ENCODE measurements around the gene TUBGCP6.
"Not testable (repeated sequence)": the region's sequence is repeated elsewhere in the genome, so short reads cannot be mapped to it uniquely, and the experiment has no call there.

TUBGCP6 gene

DNA sequence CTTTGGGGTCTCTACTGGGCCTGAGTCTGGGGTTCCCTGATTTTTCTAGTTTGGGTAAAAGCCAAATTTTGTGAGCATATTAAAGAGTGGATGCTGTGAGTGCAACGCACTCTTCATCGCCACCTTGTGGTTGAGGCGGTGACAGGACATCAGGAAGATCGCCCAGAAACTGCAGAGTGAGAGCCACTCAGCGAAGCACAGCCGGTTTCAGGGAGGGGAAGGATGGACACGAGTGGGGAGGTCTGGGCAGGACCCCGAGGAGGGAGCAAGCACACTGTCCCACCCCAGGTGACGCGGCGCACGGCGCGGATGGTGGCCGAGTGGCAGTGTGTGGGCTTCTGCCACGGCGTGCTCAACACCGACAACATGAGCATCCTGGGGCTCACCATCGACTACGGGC is 34.9 kb downstream of the TUBGCP6 start:
- DNase-seq (ENCODE audit: low read depth): no peak

- no peak for DNase-seq (ENCODE audit: low read depth)
These were observed 35.6 kb downstream of the TUBGCP6 start for GRCh38 chr22:50208939-50209892.

DNA sequence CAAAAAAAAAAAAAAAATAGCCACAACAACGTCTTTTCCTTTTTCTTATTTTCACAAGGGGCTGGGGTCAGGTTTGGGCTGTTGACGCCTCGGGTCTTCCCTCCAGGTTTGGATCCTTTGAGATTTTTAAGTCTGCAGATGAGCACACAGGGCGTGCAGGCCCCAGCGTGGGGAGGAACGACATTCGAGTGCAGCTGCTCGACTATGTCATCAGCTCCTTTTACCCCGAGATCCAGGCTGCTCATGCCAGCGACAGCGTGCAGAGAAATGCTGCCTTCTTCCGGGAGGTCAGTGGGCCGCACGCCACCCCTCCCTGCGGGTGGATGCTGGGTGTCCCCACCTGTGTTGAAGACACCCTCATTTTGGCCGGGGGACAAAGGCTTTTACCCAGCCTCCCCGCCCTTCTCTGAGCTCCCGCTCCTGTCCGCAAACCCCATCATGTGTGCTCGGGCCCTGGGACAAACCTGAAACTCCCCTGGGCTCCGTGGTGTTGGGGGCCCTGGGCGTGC is 36.3 kb downstream of the TUBGCP6 start:
- DNase-seq (ENCODE audit: low read depth): no peak

DNA sequence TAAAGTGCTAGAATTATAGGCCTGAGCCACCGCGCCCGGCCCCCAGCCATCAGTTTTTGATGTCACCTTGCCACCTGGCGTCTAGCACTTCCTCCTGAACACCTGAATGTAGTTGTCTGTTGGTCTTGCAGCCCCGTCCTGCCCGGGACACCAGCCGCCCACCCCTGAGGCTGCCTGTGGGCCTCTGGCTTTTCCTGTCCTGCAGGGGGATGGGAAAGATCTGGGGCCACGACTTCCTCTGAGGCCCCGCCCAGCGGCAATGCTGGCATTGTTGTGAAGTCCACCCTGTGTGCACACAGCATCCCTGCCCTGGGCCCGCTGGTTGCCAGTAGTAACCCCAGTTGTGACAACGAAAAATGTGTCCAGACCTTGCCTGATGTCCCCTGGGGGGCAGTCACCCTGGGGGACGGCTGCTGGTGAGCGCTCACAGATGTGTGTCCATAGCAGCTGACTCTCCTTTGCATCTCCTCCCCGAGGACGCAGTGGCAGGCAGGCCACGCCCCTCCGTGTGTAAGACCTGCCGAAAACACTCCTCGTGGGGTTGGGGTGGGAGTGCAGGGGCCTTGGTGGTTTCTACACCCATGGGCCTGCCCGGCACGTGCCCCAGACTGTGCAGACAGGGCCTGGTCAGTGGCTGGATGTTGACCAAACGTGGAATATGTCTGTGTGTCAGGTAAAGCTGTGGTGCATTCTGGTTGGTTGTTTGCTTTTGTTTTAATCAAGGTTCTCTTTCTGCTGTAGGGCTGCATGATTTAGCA is 37.3 kb downstream of the TUBGCP6 start:
- no peak for DNase-seq (ENCODE audit: low read depth)

DNA sequence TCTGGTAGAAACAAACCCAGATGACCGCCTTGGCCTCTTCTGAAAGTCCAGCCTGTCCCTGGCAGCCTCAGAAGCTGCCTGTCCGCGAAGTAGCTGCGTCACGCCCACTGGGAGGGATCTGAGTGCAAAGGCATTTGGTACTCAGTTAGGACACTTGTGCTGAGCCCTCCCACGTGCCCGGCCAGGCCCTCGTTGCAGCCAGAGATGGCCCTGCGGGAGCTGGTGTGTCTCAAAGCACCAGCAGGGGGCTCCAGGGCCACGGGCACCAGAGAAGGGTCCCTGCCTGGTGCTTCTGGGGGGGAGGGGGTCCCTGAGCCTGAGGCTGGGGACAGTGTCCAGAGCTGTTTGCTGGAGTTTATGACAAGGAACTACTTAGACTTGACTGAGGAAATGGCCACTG is 38.2 kb downstream of the TUBGCP6 start:
- DNase-seq (ENCODE audit: low read depth): no peak

- DNase-seq (ENCODE audit: low read depth): no peak
These were observed 38.8 kb downstream of the TUBGCP6 start for GRCh38 chr22:50205781-50206569.

DNA sequence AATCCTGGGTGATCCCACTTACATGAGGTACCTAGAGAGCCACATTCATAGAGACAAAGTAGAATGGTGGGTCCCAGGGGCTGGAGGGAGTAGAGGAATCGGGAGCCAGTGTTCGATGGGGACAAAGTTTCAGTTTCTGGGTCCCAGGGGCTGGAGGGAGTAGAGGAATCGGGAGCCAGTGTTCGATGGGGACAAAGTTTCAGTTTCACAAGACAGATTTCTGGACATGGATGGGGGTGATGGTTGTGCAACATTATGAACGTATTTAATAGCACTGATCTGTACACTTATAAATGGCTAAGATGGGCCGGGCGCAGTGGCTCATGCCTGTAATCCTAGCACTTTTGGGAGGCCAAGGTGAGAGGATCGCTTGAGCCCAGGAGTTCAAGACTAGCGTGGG is 39.8 kb downstream of the TUBGCP6 start:
- not testable (repeated sequence) for DNase-seq (ENCODE audit: low read depth)

DNA sequence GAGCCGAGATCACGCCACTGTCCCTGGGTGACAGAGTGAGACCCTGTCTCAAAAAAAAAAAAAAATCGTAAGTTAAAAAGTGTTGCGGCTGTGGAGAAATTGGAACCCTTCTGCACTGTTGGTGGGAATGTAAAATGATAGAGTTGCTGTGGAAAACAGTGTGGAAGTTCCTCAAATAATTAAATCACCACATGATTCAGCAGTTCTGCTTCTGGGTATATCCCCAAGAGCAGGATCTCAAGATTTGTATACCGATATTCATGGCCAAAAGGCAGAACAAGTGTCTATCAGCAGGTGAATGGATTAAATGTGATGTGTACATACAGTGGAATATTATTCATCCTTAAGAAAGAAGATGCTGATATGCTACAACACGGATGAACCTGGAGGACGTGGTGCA is 40.3 kb downstream of the TUBGCP6 start:
- no peak for DNase-seq (ENCODE audit: low read depth)

DNA sequence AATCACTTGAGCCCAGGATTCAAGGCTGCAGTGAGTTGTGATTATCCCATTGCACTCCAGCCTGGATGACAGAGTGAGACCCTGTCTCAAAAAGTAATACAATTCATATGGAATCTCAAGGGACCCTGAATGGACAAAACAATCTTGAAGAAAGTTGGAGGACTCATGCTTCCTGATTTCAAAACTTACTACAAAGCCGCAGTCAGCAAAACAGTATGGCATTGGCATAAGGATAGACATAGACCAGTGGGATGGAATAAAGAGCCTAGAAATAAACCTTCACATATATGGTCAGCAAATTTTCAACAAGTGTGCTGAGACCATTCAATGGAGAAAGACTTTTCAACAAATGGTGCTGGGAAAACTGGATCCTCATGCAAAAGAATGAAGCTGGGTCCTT is 41.5 kb downstream of the TUBGCP6 start:
- DNase-seq (ENCODE audit: low read depth): no peak

- no peak for DNase-seq (ENCODE audit: low read depth)
These were observed 42.6 kb downstream of the TUBGCP6 start for GRCh38 chr22:50202130-50202666.

GRCh38 chr22:50201191-50202129 is 43.4 kb downstream of the TUBGCP6 start:
- DNase-seq (ENCODE audit: low read depth): no peak

DNA sequence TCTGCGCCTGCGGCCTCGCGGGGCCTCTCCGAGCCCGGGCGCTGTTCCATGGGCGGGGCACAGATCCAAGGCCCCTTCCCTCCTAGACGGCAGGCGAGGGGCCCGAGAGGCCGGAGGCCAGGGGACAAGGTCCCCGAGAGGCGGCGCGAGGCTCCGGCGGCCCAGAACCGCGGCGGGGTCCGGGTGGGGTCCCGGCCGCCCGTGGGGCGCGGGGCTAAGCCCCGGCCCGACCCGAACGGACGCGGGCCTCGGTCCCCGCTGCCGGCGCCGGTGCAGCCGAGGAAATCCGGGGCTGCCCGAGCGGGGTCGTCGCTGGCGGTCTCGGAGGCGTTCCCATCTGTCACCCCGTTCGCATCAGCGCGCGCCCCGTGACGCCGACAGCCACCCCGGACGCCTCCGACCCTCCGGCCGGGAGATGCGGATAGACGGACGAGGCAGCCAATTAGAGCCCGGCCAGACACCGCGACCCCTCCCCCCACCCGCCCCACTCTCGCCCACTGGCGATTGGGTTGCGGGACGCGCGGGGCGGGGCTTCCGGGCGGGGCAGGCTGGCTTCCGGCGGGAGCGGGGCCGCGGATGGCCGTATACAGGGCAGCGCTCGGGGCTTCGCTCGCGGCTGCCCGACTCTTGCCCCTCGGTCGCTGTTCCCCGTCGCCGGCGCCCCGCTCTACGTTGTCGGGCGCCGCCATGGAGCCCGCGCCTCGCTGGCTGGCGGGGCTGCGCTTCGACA is 44.2 kb downstream of the TUBGCP6 start, which contains the start of gene SELENOO:
TSS of gene SELENOO (plus strand) at position 551 of the 730 bp plus-strand sequence. CDS start at position 577, 26 bp downstream.
- DNase-seq (ENCODE audit: low read depth): peak; percentile 82

DNA sequence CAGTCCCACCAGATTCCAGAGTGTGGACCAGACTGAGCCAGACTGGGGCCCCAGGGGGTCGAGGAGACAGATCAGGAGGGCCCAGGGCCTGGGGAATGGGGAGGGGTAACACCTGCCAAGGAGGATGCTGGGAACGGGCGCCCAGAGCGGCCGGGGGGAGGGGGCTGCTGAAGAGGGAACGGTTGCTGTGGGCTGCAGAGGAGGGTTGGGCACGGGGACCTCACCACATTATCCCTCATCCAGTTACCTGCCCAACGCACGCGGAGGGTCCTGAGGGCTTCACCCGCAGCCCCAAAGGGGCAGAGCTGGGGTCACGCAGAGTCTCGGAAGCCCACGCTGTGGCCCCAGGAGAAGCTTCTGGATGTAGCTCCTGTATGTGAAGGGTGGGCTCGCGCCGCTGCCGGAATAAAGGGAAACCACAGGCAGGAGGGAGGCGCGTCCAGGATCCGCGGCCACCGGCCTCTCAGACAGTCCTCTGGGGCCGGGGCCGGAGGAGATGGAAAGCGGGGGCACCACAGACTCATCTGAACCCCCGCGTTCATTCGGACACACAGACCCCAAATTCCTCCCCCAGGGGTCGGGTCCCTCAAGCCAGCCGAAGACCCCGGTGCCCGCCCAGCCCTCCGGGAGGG is 44.9 kb downstream of the TUBGCP6 start:
- no peak for DNase-seq (ENCODE audit: low read depth)

DNA sequence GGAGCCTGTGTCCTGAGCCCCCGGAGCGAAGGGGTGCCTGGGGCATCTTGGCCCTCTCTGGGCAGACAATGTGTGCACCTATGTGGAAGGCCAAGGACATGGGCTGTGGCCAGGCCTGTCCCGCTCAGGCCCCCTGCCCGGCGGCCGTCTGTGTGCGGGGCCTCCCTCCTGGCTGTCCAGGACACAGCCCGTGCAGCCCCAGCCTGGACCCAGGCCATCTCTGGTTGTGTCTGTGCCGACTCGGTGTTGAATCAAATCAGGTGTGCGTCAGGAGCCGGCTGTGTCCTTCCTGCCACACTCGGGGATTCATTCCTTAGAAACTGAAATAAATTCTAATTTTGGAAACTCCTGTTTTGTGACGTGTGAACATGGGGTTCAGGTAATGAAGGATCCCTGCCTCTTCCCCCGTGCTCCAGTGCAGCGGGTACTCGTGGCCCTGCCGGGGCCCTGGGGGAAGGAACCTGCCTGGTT is 45.5 kb downstream of the TUBGCP6 start:
- no peak for DNase-seq (ENCODE audit: low read depth)

- no peak for DNase-seq (ENCODE audit: low read depth)
These were observed 46.2 kb downstream of the TUBGCP6 start for GRCh38 chr22:50198624-50199017.

DNA sequence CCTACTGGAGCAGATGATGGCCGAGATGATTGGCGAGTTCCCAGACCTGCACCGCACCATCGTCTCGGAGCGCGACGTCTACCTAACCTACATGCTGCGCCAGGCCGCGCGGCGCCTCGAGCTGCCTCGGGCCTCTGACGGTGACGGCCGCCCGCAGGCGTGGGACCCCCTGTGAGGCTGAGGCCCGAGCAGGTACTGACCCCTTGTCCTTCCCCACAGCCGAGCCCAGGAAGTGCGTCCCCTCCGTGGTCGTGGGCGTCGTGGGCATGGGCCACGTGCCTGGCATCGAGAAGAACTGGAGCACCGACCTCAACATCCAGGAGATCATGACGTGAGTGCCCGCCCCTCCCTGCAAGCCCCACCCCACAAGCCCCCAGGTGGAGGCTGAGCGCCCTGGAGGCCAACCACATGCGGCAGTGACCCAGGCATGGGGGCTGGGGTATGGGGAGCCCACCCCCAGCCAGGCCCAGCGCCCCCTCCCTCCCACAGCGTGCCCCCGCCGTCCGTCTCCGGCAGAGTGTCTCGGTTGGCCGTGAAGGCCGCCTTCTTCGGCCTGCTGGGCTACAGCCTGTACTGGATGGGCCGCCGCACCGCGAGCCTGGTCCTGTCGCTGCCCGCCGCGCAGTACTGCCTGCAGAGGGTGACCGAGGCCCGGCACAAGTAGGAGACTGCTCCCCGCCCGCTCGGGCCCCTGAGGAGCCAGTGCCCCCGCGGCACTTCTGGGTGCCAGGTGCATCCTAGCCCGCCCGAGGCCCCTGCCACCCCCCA is 46.8 kb downstream of the TUBGCP6 start:
- no peak for DNase-seq (ENCODE audit: low read depth)

DNA sequence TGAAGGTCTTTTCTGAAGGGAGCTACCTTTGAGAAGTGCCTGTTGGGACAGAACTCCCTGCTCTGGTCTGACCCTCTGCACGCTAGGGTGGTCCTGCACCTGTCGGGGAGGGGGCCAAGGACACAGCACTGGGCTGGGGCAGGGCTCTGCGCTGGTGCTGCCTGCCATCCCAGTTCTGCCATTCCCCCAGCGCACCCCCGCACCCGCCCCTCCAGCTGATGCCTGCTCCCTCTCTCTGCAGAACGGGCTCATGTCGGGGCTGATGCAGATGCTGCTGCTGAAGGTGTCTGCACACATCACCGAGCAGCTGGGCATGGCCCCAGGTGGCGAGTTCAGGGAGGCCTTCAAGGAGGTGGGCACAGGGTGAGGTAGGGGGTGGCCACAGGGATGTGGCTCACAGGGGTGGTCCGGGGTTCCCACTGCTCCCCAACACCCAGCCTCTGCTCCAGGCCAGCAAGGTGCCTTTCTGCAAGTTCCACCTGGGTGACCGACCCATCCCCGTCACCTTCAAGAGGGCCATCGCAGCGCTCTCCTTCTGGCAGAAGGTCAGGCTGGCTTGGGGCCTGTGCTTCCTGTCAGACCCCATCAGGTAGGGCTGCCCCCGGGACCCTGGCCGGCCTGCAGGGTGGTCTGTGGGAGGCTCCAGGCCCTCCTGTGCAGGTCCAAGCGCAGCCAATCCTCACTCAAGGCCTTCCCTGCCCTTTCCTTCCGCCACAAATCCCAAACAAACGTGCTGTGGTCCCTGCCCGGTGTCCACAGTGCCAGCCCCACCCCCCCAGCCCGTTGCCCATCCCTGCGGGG is 47.6 kb downstream of the TUBGCP6 start:
- DNase-seq (ENCODE audit: low read depth): no peak

GRCh38 chr22:50196256-50196655 is 48.6 kb downstream of the TUBGCP6 start:
- no peak for DNase-seq (ENCODE audit: low read depth)
